Measurements from ENCODE around the gene TAF11L5. TPM values are rescaled to one million over a fixed set of nuclear protein-coding genes. Genes with fewer than 3 reads are reported as not detected.
"Not testable (repeated sequence)": the region's sequence is repeated elsewhere in the genome, so short reads cannot be mapped to it uniquely, and the experiment has no call there.

TAF11L5 gene
- not detected in 2 replicates for total RNA-seq (2014; rRNA removed; shearing (Covaris generic))

- DNase-seq (ENCODE audit: low read depth) = not testable (repeated sequence)
Observed at GRCh38 chr5:17524935-17525334, at the start of gene TAF11L5. TAF11L5 (plus strand) TSS chr5:17525235.

- DNase-seq (ENCODE audit: low read depth) = no peak
Observed at GRCh38 chr5:17477043-17477442, 48.0 kb upstream of the TAF11L5 start.

GRCh38 chr5:17477573-17478265 is 47.3 kb upstream of the TAF11L5 start:
- no peak for DNase-seq (ENCODE audit: low read depth)

GRCh38 chr5:17481378-17481777 is 43.7 kb upstream of the TAF11L5 start:
- no peak for DNase-seq (ENCODE audit: low read depth)

- no peak for DNase-seq (ENCODE audit: low read depth)
Observed at GRCh38 chr5:17482790-17483189, 42.2 kb upstream of the TAF11L5 start.

- not testable (repeated sequence) for DNase-seq (ENCODE audit: low read depth)
Observed at GRCh38 chr5:17486464-17487173, 38.4 kb upstream of the TAF11L5 start.

- DNase-seq (ENCODE audit: low read depth) = no peak
Observed at GRCh38 chr5:17487174-17487512, 37.9 kb upstream of the TAF11L5 start.

GRCh38 chr5:17491257-17491656 is 33.8 kb upstream of the TAF11L5 start:
- not testable (repeated sequence) for DNase-seq (ENCODE audit: low read depth)

- no peak for DNase-seq (ENCODE audit: low read depth)
Observed at GRCh38 chr5:17492770-17493169, 32.3 kb upstream of the TAF11L5 start.

- DNase-seq (ENCODE audit: low read depth) = no peak
Observed at GRCh38 chr5:17497446-17497845, 27.6 kb upstream of the TAF11L5 start.

- DNase-seq (ENCODE audit: low read depth) = not testable (repeated sequence)
Observed at GRCh38 chr5:17497931-17498330, 27.1 kb upstream of the TAF11L5 start, which contains the start of gene TAF11L2. TAF11L2 (plus strand) TSS chr5:17498231.

GRCh38 chr5:17511775-17512325 is 13.2 kb upstream of the TAF11L5 start:
- no peak for DNase-seq (ENCODE audit: low read depth)

- DNase-seq (ENCODE audit: low read depth) = not testable (repeated sequence)
Observed at GRCh38 chr5:17517526-17517925, 7.5 kb upstream of the TAF11L5 start.

GRCh38 chr5:17518067-17518466 is 7.0 kb upstream of the TAF11L5 start, which contains the start of gene TAF11L3:
TAF11L3 (plus strand) TSS chr5:17518367.
- not testable (repeated sequence) for DNase-seq (ENCODE audit: low read depth)

GRCh38 chr5:17519508-17519907 is 5.5 kb upstream of the TAF11L5 start:
- DNase-seq (ENCODE audit: low read depth) = not testable (repeated sequence)

GRCh38 chr5:17521501-17521900 is 3.5 kb upstream of the TAF11L5 start, which contains the start of gene TAF11L4:
TAF11L4 (plus strand) TSS chr5:17521801.
- not testable (repeated sequence) for DNase-seq (ENCODE audit: low read depth)

GRCh38 chr5:17526504-17526903 is 1.5 kb downstream of the TAF11L5 start:
- not testable (repeated sequence) for DNase-seq (ENCODE audit: low read depth)

- not testable (repeated sequence) for DNase-seq (ENCODE audit: low read depth)
Observed at GRCh38 chr5:17528369-17528768, 3.3 kb downstream of the TAF11L5 start, which contains the start of gene TAF11L6. TAF11L6 (plus strand) TSS chr5:17528669.

All from Daoy (cell line).